Spleen (tissue), 7 donors: ENCODE data around the gene MYOM3.

Source experiments
- CTCF ChIP-seq, 11 experiments: fragments of 200-600 bp in 7 of 11; fragments of 450-650 bp in 4 of 11; sonication (generic) in 4 of 11; IDR thresholded peaks in 8 of 11; conservative IDR thresholded peaks in 3 of 11; 1 replicate in 7 of 11; 2 replicates in 4 of 11; pipeline versions ENCODE4 v1.4.0 to v1.8.0; 2016 to 2021; ENCODE audit warnings: antibody characterized with exemption in 11 of 11, inconsistent platforms in 4 of 11, mild to moderate bottlenecking in 1 of 11
- POLR2A ChIP-seq, 3 donors: fragments of 450-650 bp; IDR thresholded peaks; one replicate each; pipeline ENCODE4 v1.5.1; 2017; ENCODE audit warnings: antibody characterized with exemption in 3 of 3, mild to moderate bottlenecking in 1 of 3
- donor health status: DM: no; HTN: no; CAD: no; lungs with moderate emphysema.
- donor health status: DM: no; HTN: no; CAD: no.
- donor health status: DM: no; HTN: no; CAD: no.

GRCh38 chr1:24074817-24075589, 36.9 kb downstream of the MYOM3 start:
- TF ChIP-seq CTCF (IDR thresholded peaks at IDR 0.05 in 8 of 11, conservative IDR thresholded peaks at IDR 0.05 in 3 of 11), result no peak
- no peak for TF ChIP-seq POLR2A (IDR thresholded peaks at IDR 0.05)
